HG03175 (cell line): ENCODE results near the gene INF2.
"Not testable (repeated sequence)": the region's sequence is repeated elsewhere in the genome, so short reads cannot be mapped to it uniquely, and the experiment has no call there.

Experiments used
- ATAC-seq: cut with Tn5 transposase; IDR thresholded peaks from one replicate; pipeline ENCODE4 v1.9.1; 2021; ENCODE audit warnings: mild to moderate bottlenecking, moderate library complexity; ENCODE audit not compliant: unreplicated experiment

INF2 gene

GRCh38 chr14:104657101-104657524, 32.3 kb upstream of the INF2 start:
- ATAC-seq = peak; percentile 39

- peak; percentile 52 for ATAC-seq
These were observed 31.7 kb upstream of the INF2 start for GRCh38 chr14:104657563-104658324.

GRCh38 chr14:104658325-104658712, 31.1 kb upstream of the INF2 start:
- no peak for ATAC-seq

- ATAC-seq = no peak
These were observed 30.3 kb upstream of the INF2 start for GRCh38 chr14:104659146-104659545.

- ATAC-seq = no peak
These were observed 29.5 kb upstream of the INF2 start for GRCh38 chr14:104659764-104660523.

GRCh38 chr14:104660597-104660996, 28.8 kb upstream of the INF2 start:
- peak; percentile 31 for ATAC-seq

GRCh38 chr14:104661086-104661485, 28.3 kb upstream of the INF2 start:
- ATAC-seq = no peak

GRCh38 chr14:104661528-104662157, 27.8 kb upstream of the INF2 start:
- ATAC-seq = not testable (repeated sequence)

- ATAC-seq = not testable (repeated sequence)
These were observed 26.9 kb upstream of the INF2 start for GRCh38 chr14:104662472-104662871.

GRCh38 chr14:104664107-104664506, 25.3 kb upstream of the INF2 start:
- ATAC-seq = no peak

GRCh38 chr14:104664588-104664987, 24.8 kb upstream of the INF2 start:
- no peak for ATAC-seq

- ATAC-seq = no peak
These were observed 24.2 kb upstream of the INF2 start for GRCh38 chr14:104665114-104665656.

- ATAC-seq = no peak
These were observed 23.5 kb upstream of the INF2 start for GRCh38 chr14:104665657-104666522.

- not testable (repeated sequence) for ATAC-seq
These were observed 22.9 kb upstream of the INF2 start for GRCh38 chr14:104666523-104666895.

- no peak for ATAC-seq
These were observed 22.4 kb upstream of the INF2 start for GRCh38 chr14:104666981-104667380.

- ATAC-seq = no peak
These were observed 19.7 kb upstream of the INF2 start for GRCh38 chr14:104669697-104670096.

GRCh38 chr14:104671330-104671977, 18.0 kb upstream of the INF2 start:
- not testable (repeated sequence) for ATAC-seq

- not testable (repeated sequence) for ATAC-seq
These were observed 17.3 kb upstream of the INF2 start for GRCh38 chr14:104672119-104672518.

- no peak for ATAC-seq
These were observed 15.9 kb upstream of the INF2 start for GRCh38 chr14:104673481-104673880.

GRCh38 chr14:104675447-104675846, 14.0 kb upstream of the INF2 start:
- ATAC-seq = no peak
